BJ (cell line): ENCODE results near the gene IFNLR1. TPM values are rescaled to one million over a fixed set of nuclear protein-coding genes. Genes with fewer than 3 reads are reported as not detected.

Source experiments
- CTCF ChIA-PET: fragments of 350-600 bp; formaldehyde crosslinking; extraction: SDS; loops from one replicate; lab custom pipeline; 2021; ENCODE audit warnings: antibody characterized with exemption, inconsistent platforms; lab: Yijun Ruan, JAX
- POLR2A ChIA-PET: fragments of 300-600 bp; sonication (Branson Sonifier 250); formaldehyde crosslinking; extraction: SDS; loops from one replicate; lab custom pipeline; 2021; ENCODE audit warnings: antibody characterized with exemption; lab: Charles Lee
- DNase-seq: peaks from one replicate; pipeline ENCODE4 v3.0.0-alpha.2; 2011; ENCODE audit warnings: low read depth
- H3K27me3 ChIP-seq: 2 replicates; pipeline ENCODE4 v1.6.0; 2011; ENCODE audit warnings: low read length; ENCODE audit not compliant: control insufficient read depth, insufficient read depth
- H3K36me3 ChIP-seq: 2 replicates; pipeline ENCODE4 v1.5.1; 2011; ENCODE audit warnings: low read length; ENCODE audit not compliant: control insufficient read depth, insufficient read depth
- H3K4me3 ChIP-seq: 2 replicates; pipeline ENCODE4 v1.5.1; 2011; ENCODE audit warnings: low read depth, mild to moderate bottlenecking, control low read depth, low read length
- CTCF ChIP-seq: IDR thresholded peaks from 2 replicates; pipeline ENCODE4 v1.5.1; 2011; ENCODE audit warnings: low read depth, mild to moderate bottlenecking, control low read depth, inconsistent platforms, low read length, moderate library complexity; ENCODE audit not compliant: insufficient read depth
- polyA plus RNA-seq: library from polyadenylated mRNA; depleted of rRNA; stranded (reverse); fragments of >200 nt; gene quantifications from 2 replicates; pipeline ENCODE4 v1.2.3, GENCODE V29; 2011

The IFNLR1 gene
- polyA plus RNA-seq, 1 experiment = not detected

GRCh38 chr1:24127801-24128363 is 59.2 kb downstream of the IFNLR1 start:
- ChIA-PET POLR2A (no interaction called here), CTCF (no interaction called here)
- no peak for TF ChIP-seq CTCF
- Histone ChIP-seq H3K4me3 (no peak overlapping the region), H3K36me3 (no peaks in the 10 kb centered on the region), H3K27me3 (no peaks in the 10 kb centered on the region; the same call in 1 of the 2 replicates)
- no peak for DNase-seq

GRCh38 chr1:24127134-24127800 is 59.8 kb downstream of the IFNLR1 start:
- Histone ChIP-seq H3K36me3 (no peaks in the 10 kb centered on the region), H3K4me3 (no peak overlapping the region), H3K27me3 (no peaks in the 10 kb centered on the region; the same call in 1 of the 2 replicates)
- ChIA-PET POLR2A (no interaction called here), CTCF (interaction anchor here (0.6 to 2.5 kb wide), 2 partner anchors 23 to 383 kb away, joined by 3 to 14 read pairs; no protein-coding TSS in a partner anchor)
- no peak for TF ChIP-seq CTCF
- DNase-seq = no peak

- ChIA-PET POLR2A (no interaction called here), CTCF (interaction anchor here (0.6 to 2.5 kb wide), 4 partner anchors 15 to 384 kb away, joined by 3 to 14 read pairs (median 3); partner anchors contain the start of gene MYOM3)
- Histone ChIP-seq H3K4me3 (no peak overlapping the region), H3K36me3 (no peaks in the 10 kb centered on the region), H3K27me3 (no peaks in the 10 kb centered on the region; the same call in 1 of the 2 replicates)
- TF ChIP-seq CTCF = no peak
- DNase-seq = no peak
Observed at GRCh38 chr1:24126672-24127023, 60.4 kb downstream of the IFNLR1 start.

GRCh38 chr1:24126018-24126671 is 60.9 kb downstream of the IFNLR1 start:
- Histone ChIP-seq H3K4me3 (no peak overlapping the region), H3K36me3 (no peaks in the 10 kb centered on the region), H3K27me3 (no peaks in the 10 kb centered on the region; the same call in 1 of the 2 replicates)
- CTCF ChIA-PET = interaction anchor here (1.0 to 2.5 kb wide), 4 partner anchors 14 to 265 kb away, joined by 3 to 14 read pairs (median 3); partner anchors contain the start of gene MYOM3
- TF ChIP-seq CTCF = no peak
- POLR2A ChIA-PET = no interaction called here
- DNase-seq = no peak

- no peak overlapping the region for H3K4me3 ChIP-seq
- no peak for DNase-seq
- TF ChIP-seq CTCF = no peak
- no peaks in the 10 kb centered on the region; the same call in 1 of the 2 replicates for H3K27me3 ChIP-seq
- ChIA-PET CTCF (interaction anchor here (1.0 to 2.5 kb wide), 3 partner anchors 13 to 54 kb away, joined by 3 to 14 read pairs (median 3); partner anchors contain the start of gene MYOM3), POLR2A (no interaction called here)
- H3K36me3 ChIP-seq = no peaks in the 10 kb centered on the region
Observed at GRCh38 chr1:24125456-24125855, 61.6 kb downstream of the IFNLR1 start.
